ENCODE measurements around the gene NANOS3.

NANOS3 gene

GRCh38 chr19:13864667-13865570, 12.0 kb upstream of the NANOS3 start:
- no peak for DNase-seq

GRCh38 chr19:13865571-13866462, 11.1 kb upstream of the NANOS3 start:
- DNase-seq = peak in 2 of 14 donors; percentile 31 to 39

- no peak for DNase-seq
These were observed 10.4 kb upstream of the NANOS3 start for GRCh38 chr19:13866463-13867046.

- DNase-seq = no peak
These were observed 8.3 kb upstream of the NANOS3 start for GRCh38 chr19:13868663-13869062.

GRCh38 chr19:13869281-13869680, 7.7 kb upstream of the NANOS3 start:
- no peak for DNase-seq

- DNase-seq = no peak
These were observed 6.1 kb upstream of the NANOS3 start for GRCh38 chr19:13870873-13871272.

GRCh38 chr19:13872339-13872694, 4.6 kb upstream of the NANOS3 start:
- no peak for DNase-seq

GRCh38 chr19:13872695-13873389, 4.1 kb upstream of the NANOS3 start:
- peak in 2 of 14 donors; percentile 6 to 20 for DNase-seq

GRCh38 chr19:13873834-13874515, 3.0 kb upstream of the NANOS3 start:
- DNase-seq = no peak

GRCh38 chr19:13875824-13876223, 1.1 kb upstream of the NANOS3 start:
- no peak for DNase-seq

GRCh38 chr19:13877303-13877702, 369 bp downstream of the NANOS3 start:
- DNase-seq = no peak

GRCh38 chr19:13880059-13881043, 3.4 kb downstream of the NANOS3 start:
- peak; percentile 51 to 98 (median 92) for DNase-seq

- DNase-seq = peak in 2 of 14 donors; percentile 21 to 35
These were observed 4.3 kb downstream of the NANOS3 start for GRCh38 chr19:13881251-13881691.

- peak in 7 of 14 donors; percentile 4 to 55 (median 29) for DNase-seq
These were observed 4.9 kb downstream of the NANOS3 start for GRCh38 chr19:13881692-13882418.

- DNase-seq = no peak
These were observed 5.5 kb downstream of the NANOS3 start for GRCh38 chr19:13882419-13882795.

GRCh38 chr19:13882836-13883235, 5.9 kb downstream of the NANOS3 start:
- no peak for DNase-seq

- DNase-seq = no peak
These were observed 6.7 kb downstream of the NANOS3 start for GRCh38 chr19:13883516-13884064.

- DNase-seq = no peak
These were observed 8.0 kb downstream of the NANOS3 start for GRCh38 chr19:13884726-13885591.
